Measurements from ENCODE around the gene ANKRD28. TPM values are rescaled to one million over a fixed set of nuclear protein-coding genes. Genes with fewer than 3 reads are reported as not detected.
"Not testable (repeated sequence)": the region's sequence is repeated elsewhere in the genome, so short reads cannot be mapped to it uniquely, and the experiment has no call there.

The ANKRD28 gene
- total RNA-seq, 2 experiments from 2014 or later, result 56.3 to 73.6 TPM

DNA sequence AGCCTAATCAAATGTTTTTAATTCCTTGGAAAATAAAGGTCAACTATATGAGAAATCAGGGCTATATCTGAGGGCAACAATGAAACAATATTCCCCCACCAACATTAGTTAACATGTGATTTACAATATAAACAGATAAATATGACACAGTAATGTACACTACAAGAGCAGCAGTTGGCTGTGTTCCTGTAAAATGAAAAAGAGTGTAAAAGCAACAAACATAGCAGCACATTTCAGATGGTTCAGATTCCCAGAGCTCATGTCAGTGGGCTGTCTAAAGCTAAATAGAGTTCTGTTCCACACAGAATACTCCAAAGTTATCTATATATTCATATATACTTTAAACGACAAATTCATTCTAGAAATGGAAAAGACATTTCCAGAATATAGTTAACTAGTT lies 42.6 kb downstream of the ANKRD28 start:
- Mint-ChIP-seq H3K4me3 (no peak overlapping the region), H3K27me3 (no peaks in the 10 kb centered on the region), H3K9me3 (ENCODE audit: low read depth) (no peaks in the 10 kb centered on the region), H3K4me1 (peaks cover 18% of the 10 kb centered on the region), H3K27ac (no peak overlapping the region), H3K36me3 (peaks cover 62% of the 10 kb centered on the region)
- ATAC-seq, result no peak
- CTCF ChIA-PET, result interaction anchor here (0.6 kb wide), 1 partner anchor 42 kb away, joined by 3 read pairs; no protein-coding TSS in a partner anchor
- DNase-seq, result no peak

DNA sequence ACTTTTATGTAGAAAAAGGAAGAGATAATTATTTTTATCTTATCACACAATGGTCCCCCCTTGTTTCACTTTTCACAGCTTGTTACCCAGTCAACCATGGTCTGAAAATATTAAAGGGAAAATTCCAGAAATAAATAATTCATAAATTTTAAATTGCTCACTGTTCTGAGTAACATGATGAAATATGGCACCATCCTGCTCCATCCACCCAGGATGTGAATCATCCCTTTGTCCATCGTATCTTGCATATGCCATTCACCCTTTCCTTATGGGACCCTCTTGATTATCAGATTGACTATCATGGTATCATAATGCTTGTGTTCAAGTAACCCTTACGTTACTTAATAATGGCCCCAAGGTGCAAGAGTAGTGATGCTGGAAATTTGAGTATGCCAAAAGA lies 43.7 kb downstream of the ANKRD28 start:
- CTCF ChIA-PET, result no interaction called here
- peaks cover 62% of the 10 kb centered on the region for H3K36me3 Mint-ChIP-seq
- no peak overlapping the region for H3K27ac Mint-ChIP-seq
- no peaks in the 10 kb centered on the region for H3K27me3 Mint-ChIP-seq
- ATAC-seq (no peak), DNase-seq (no peak)
- peaks cover 3% of the 10 kb centered on the region for H3K9me3 Mint-ChIP-seq (ENCODE audit: low read depth)
- no peak overlapping the region for H3K4me3 Mint-ChIP-seq
- peaks cover 9% of the 10 kb centered on the region for H3K4me1 Mint-ChIP-seq

- H3K9me3 Mint-ChIP-seq (ENCODE audit: low read depth), result peaks cover 6% of the 10 kb centered on the region
- H3K27me3 Mint-ChIP-seq, result no peaks in the 10 kb centered on the region
- DNase-seq (no peak), ATAC-seq (no peak)
- CTCF ChIA-PET, result no interaction called here
- no peak overlapping the region for H3K27ac Mint-ChIP-seq
- H3K4me1 Mint-ChIP-seq, result peaks cover 11% of the 10 kb centered on the region
- H3K4me3 Mint-ChIP-seq, result no peak overlapping the region
- H3K36me3 Mint-ChIP-seq, result peaks cover 62% of the 10 kb centered on the region
Observed at GRCh38 chr3:15753056-15753710, 44.6 kb downstream of the ANKRD28 start.

- H3K4me1 Mint-ChIP-seq, result peaks cover 33% of the 10 kb centered on the region
- H3K27me3 Mint-ChIP-seq, result no peaks in the 10 kb centered on the region
- CTCF ChIA-PET, result interaction anchor here (1.3 to 1.5 kb wide), 2 partner anchors 8 to 37 kb away, joined by 3 read pairs; no protein-coding TSS in a partner anchor
- no peak overlapping the region for H3K27ac Mint-ChIP-seq
- no peak overlapping the region for H3K4me3 Mint-ChIP-seq
- no peak for DNase-seq
- peaks cover 6% of the 10 kb centered on the region for H3K9me3 Mint-ChIP-seq (ENCODE audit: low read depth)
- H3K36me3 Mint-ChIP-seq, result peaks cover 71% of the 10 kb centered on the region
- no peak for ATAC-seq
Observed at GRCh38 chr3:15750879-15751278, 46.9 kb downstream of the ANKRD28 start.

- no peak overlapping the region for H3K4me3 Mint-ChIP-seq
- H3K27ac Mint-ChIP-seq, result no peak overlapping the region
- CTCF ChIA-PET, result interaction anchor here (1.3 to 1.5 kb wide), 2 partner anchors 9 to 37 kb away, joined by 3 read pairs; no protein-coding TSS in a partner anchor
- peaks cover 41% of the 10 kb centered on the region for H3K4me1 Mint-ChIP-seq
- H3K36me3 Mint-ChIP-seq, result peaks cover 74% of the 10 kb centered on the region
- DNase-seq (no peak), ATAC-seq (no peak)
- no peaks in the 10 kb centered on the region for H3K27me3 Mint-ChIP-seq
- H3K9me3 Mint-ChIP-seq (ENCODE audit: low read depth), result peaks cover 8% of the 10 kb centered on the region
Observed at GRCh38 chr3:15750143-15750542, 47.6 kb downstream of the ANKRD28 start.

DNA sequence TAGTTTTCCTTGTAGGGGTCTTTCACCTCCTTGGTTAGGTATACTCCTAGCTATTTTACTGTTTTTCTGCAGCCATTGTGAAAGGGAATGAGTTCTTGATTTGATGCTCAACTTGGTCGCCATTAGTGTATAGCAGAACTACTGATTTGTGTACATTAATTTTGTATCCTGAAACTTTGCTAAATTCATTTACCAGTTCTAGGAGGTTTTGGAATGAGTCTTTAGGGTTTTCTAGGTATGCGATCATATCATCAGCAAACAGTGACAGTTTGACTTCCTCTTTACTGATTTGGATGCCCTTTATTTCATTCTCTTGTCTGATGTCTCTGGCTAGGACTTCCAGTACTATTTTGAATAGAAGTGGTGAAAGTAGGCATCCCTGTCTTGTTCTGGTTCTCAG lies 51.9 kb downstream of the ANKRD28 start:
- Mint-ChIP-seq H3K27ac (peak overlapping the region; percentile 75), H3K9me3 (ENCODE audit: low read depth) (peaks cover 13% of the 10 kb centered on the region), H3K4me3 (peak overlapping the region; percentile 35), H3K4me1 (peaks cover 41% of the 10 kb centered on the region), H3K36me3 (peaks cover 74% of the 10 kb centered on the region)
- ATAC-seq, result peak; percentile 45
- CTCF ChIA-PET, result interaction anchor here (1.0 to 1.1 kb wide), 2 partner anchors 17 to 50 kb away, joined by 3 read pairs; no protein-coding TSS in a partner anchor
- not testable (repeated sequence) for H3K27me3 Mint-ChIP-seq, DNase-seq

- CTCF ChIA-PET, result interaction anchor here (0.7 to 1.6 kb wide), 3 partner anchors 9 to 19 kb away, joined by 3 read pairs; no protein-coding TSS in a partner anchor
- peaks cover 43% of the 10 kb centered on the region for H3K4me1 Mint-ChIP-seq
- H3K27me3 Mint-ChIP-seq, result no peaks in the 10 kb centered on the region
- DNase-seq, result no peak
- H3K9me3 Mint-ChIP-seq (ENCODE audit: low read depth), result peaks cover 18% of the 10 kb centered on the region
- no peak overlapping the region for H3K4me3 Mint-ChIP-seq
- peaks cover 76% of the 10 kb centered on the region for H3K36me3 Mint-ChIP-seq
- no peak for ATAC-seq
- H3K27ac Mint-ChIP-seq, result no peak overlapping the region
Observed at GRCh38 chr3:15744176-15744575, 53.6 kb downstream of the ANKRD28 start.

- Mint-ChIP-seq H3K27me3 (no peaks in the 10 kb centered on the region), H3K9me3 (ENCODE audit: low read depth) (peaks cover 21% of the 10 kb centered on the region), H3K4me1 (peaks cover 43% of the 10 kb centered on the region), H3K36me3 (peaks cover 79% of the 10 kb centered on the region), H3K4me3 (no peak overlapping the region), H3K27ac (peak overlapping the region; percentile 47)
- no peak for DNase-seq
- CTCF ChIA-PET, result interaction anchor here (0.7 to 1.6 kb wide), 3 partner anchors 8 to 19 kb away, joined by 3 read pairs; no protein-coding TSS in a partner anchor
- no peak for ATAC-seq
Observed at GRCh38 chr3:15743587-15744009, 54.2 kb downstream of the ANKRD28 start.

- H3K27me3 Mint-ChIP-seq, ATAC-seq, H3K4me3 Mint-ChIP-seq, CTCF ChIA-PET, DNase-seq, H3K27ac Mint-ChIP-seq: not testable (repeated sequence)
- Mint-ChIP-seq H3K4me1 (peaks cover 30% of the 10 kb centered on the region), H3K9me3 (ENCODE audit: low read depth) (peaks cover 19% of the 10 kb centered on the region), H3K36me3 (peaks cover 78% of the 10 kb centered on the region)
Observed at GRCh38 chr3:15742236-15742635, 55.5 kb downstream of the ANKRD28 start.

- H3K27ac Mint-ChIP-seq, DNase-seq, ATAC-seq, H3K27me3 Mint-ChIP-seq, H3K4me3 Mint-ChIP-seq, H3K4me1 Mint-ChIP-seq, CTCF ChIA-PET: not testable (repeated sequence)
- H3K9me3 Mint-ChIP-seq (ENCODE audit: low read depth), result peaks cover 17% of the 10 kb centered on the region
- H3K36me3 Mint-ChIP-seq, result peaks cover 67% of the 10 kb centered on the region
Observed at GRCh38 chr3:15738616-15739005, 59.2 kb downstream of the ANKRD28 start.

DNA sequence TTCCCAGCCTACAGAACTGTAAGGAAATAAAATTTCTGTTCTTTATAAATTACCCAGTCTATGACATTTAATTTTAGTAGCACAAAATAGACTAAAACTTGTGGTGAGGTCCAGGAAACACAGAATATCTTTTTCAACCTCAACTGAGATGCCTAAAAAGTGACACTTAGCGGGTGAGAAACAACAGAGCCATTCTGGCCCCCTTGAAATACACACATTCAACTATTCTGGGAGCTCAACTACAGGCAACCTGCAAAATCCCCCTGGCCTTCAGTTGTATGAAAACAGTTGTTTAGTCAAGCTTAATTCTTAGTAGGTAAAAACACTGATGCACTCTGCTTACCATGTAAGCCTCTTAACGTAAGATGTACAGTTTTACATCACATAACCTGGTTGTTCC lies 66.8 kb downstream of the ANKRD28 start:
- Mint-ChIP-seq H3K9me3 (ENCODE audit: low read depth) (no peaks in the 10 kb centered on the region), H3K27me3 (no peaks in the 10 kb centered on the region), H3K4me1 (peaks cover 23% of the 10 kb centered on the region), H3K27ac (no peak overlapping the region), H3K4me3 (no peak overlapping the region), H3K36me3 (peaks cover 66% of the 10 kb centered on the region)
- DNase-seq, result no peak
- CTCF ChIA-PET, result interaction anchor here (0.8 kb wide), 1 partner anchor 10 kb away, joined by 3 read pairs; no protein-coding TSS in a partner anchor
- ATAC-seq, result no peak

GRCh38 chr3:15728766-15729165 lies 69.0 kb downstream of the ANKRD28 start:
- no peak overlapping the region for H3K27ac Mint-ChIP-seq
- DNase-seq, result no peak
- no peak overlapping the region for H3K4me3 Mint-ChIP-seq
- peaks cover 30% of the 10 kb centered on the region for H3K4me1 Mint-ChIP-seq
- no peaks in the 10 kb centered on the region for H3K9me3 Mint-ChIP-seq (ENCODE audit: low read depth)
- H3K36me3 Mint-ChIP-seq, result peaks cover 65% of the 10 kb centered on the region
- no peaks in the 10 kb centered on the region for H3K27me3 Mint-ChIP-seq
- CTCF ChIA-PET, result interaction anchor here (0.6 kb wide), 1 partner anchor 66 kb away, joined by 4 read pairs; no protein-coding TSS in a partner anchor
- ATAC-seq, result no peak

GRCh38 chr3:15726881-15727280 lies 70.9 kb downstream of the ANKRD28 start:
- ATAC-seq (no peak), DNase-seq (no peak)
- H3K27me3 Mint-ChIP-seq, result no peaks in the 10 kb centered on the region
- H3K27ac Mint-ChIP-seq, result no peak overlapping the region
- H3K36me3 Mint-ChIP-seq, result peaks cover 67% of the 10 kb centered on the region
- peaks cover 38% of the 10 kb centered on the region for H3K4me1 Mint-ChIP-seq
- no peak overlapping the region for H3K4me3 Mint-ChIP-seq
- CTCF ChIA-PET, result interaction anchor here (0.9 kb wide), 1 partner anchor 85 kb away, joined by 3 read pairs; no protein-coding TSS in a partner anchor
- no peaks in the 10 kb centered on the region for H3K9me3 Mint-ChIP-seq (ENCODE audit: low read depth)

- H3K36me3 Mint-ChIP-seq, result peaks cover 66% of the 10 kb centered on the region
- no peaks in the 10 kb centered on the region for H3K27me3 Mint-ChIP-seq
- H3K27ac Mint-ChIP-seq, result peak overlapping the region; percentile 69
- no peak overlapping the region for H3K4me3 Mint-ChIP-seq
- peak; percentile 61 for ATAC-seq
- peaks cover 34% of the 10 kb centered on the region for H3K4me1 Mint-ChIP-seq
- no peak for DNase-seq
- H3K9me3 Mint-ChIP-seq (ENCODE audit: low read depth), result no peaks in the 10 kb centered on the region
- CTCF ChIA-PET, result no interaction called here
Observed at GRCh38 chr3:15726043-15726442, 71.7 kb downstream of the ANKRD28 start.

All from activated CD8-positive, alpha-beta memory T cell treated with anti-CD3 and anti-CD28 coated beads, Interleukin-2, amount 10 ng/mL, durations not matched to agents 7 days and 5 days (primary cell).